Erythroblast (primary cell): ENCODE results near the gene PDCD4.
"Not testable (repeated sequence)": the region's sequence is repeated elsewhere in the genome, so short reads cannot be mapped to it uniquely, and the experiment has no call there.

ENCODE experiments used
- DNase-seq, 2 experiments: peaks; one replicate each; lab custom pipeline; 2025; lab: John Stamatoyannopoulos, UW
- GATA1 ChIP-seq: IDR thresholded peaks from 2 replicates; pipeline ENCODE4 v1.6.1; 2011; ENCODE audit warnings: low read depth, mild to moderate bottlenecking, control low read depth, low read length, moderate library complexity
- POLR2A ChIP-seq: IDR thresholded peaks from 2 replicates; pipeline ENCODE4 v1.6.1; 2011; ENCODE audit warnings: mild to moderate bottlenecking, low read length

PDCD4 gene

DNA sequence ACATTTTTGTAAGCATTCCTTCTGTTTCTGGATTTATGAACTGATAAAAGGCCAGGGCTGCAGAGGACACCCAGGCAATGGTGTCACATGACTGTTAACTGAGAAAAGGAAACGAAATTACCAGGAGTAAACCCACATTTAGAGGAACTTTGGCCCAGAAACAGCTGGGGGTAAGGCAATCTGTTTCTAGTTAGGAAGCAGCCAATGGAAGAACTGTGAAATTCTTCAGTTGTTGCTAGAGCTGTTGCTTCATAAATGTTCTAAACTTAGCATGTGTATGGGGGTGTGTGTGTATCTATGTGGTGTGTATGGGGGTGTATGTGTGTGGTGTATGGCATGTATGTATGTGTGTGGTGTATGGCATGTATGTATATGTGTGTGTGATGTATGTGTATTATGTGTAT is 11.8 kb upstream of the PDCD4 start:
- DNase-seq, result peak; percentile 42 to 47
- TF ChIP-seq POLR2A (no peak), GATA1 (no peak)

- peak in 1 of 2 experiments; percentile 37 for DNase-seq
- TF ChIP-seq POLR2A (no peak), GATA1 (no peak)
Measured at GRCh38 chr10:110860576-110861241, 11.0 kb upstream of the PDCD4 start.

GRCh38 chr10:110861476-110861875 is 10.3 kb upstream of the PDCD4 start:
- DNase-seq, result no peak
- no peak for TF ChIP-seq POLR2A
- no peak for TF ChIP-seq GATA1

- TF ChIP-seq GATA1, result no peak
- TF ChIP-seq POLR2A, result no peak
- no peak for DNase-seq
Measured at GRCh38 chr10:110861930-110862649, 9.6 kb upstream of the PDCD4 start.

- TF ChIP-seq POLR2A (no peak), GATA1 (no peak)
- DNase-seq, result no peak
Measured at GRCh38 chr10:110862961-110863360, 8.8 kb upstream of the PDCD4 start.

- no peak for DNase-seq
- TF ChIP-seq GATA1, result no peak
- no peak for TF ChIP-seq POLR2A
Measured at GRCh38 chr10:110863361-110863760, 8.4 kb upstream of the PDCD4 start.

DNA sequence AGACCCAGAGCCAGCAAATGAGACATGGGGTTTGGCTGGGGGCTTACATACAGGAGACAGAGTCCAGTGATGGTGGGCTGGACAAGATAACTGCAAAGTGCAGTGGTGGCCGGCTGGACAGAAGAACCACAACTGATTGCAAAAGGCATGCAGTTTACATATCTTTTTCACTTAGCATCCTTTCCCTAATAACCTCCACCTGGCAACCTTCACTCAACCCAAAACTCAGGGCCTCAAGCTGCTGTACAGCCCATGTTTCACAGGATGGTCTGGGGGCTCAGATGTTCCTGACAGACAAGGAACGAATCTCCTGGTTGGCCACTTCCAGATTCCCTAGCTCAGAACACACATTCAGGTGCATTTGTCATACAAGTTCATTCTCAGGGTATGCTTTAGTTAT is 7.8 kb upstream of the PDCD4 start:
- TF ChIP-seq GATA1 (no peak), POLR2A (no peak)
- no peak for DNase-seq

- DNase-seq, result peak; percentile 62 to 67
- no peak for TF ChIP-seq GATA1
- TF ChIP-seq POLR2A, result no peak
Measured at GRCh38 chr10:110864662-110865140, 7.0 kb upstream of the PDCD4 start.

DNA sequence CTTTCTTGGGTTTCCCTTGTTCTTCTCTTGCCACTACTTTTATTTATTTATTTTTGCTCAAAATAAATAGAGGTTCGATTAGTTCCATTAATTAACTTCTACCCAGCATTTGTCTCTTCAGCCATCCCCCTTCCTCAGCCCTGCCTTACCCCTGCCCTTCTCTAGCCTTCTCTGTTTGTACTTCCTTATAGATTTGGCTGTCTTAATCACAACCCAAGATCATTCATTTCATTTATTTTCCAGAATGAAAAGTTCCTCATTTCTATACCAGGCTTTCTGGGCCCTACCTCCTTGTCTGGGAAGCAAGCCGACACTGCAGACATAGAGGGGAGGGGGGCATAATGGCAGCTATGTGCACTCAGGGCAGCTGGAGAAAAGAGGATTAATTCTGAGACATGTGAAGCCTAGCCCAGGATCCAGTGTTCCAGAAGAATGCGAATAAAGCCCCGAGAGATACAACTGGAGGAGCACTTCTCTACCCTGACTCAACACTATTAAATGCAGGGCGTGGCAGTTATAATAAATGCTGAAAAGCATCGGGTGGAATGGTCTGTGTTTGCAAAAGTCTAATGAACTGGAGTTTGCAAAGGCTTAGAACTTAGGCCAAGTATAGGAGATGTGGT is 6.4 kb upstream of the PDCD4 start:
- no peak for TF ChIP-seq POLR2A
- TF ChIP-seq GATA1, result no peak
- peak; percentile 32 to 45 for DNase-seq

- no peak for TF ChIP-seq GATA1
- TF ChIP-seq POLR2A, result no peak
- DNase-seq, result no peak
Measured at GRCh38 chr10:110865809-110866482, 5.8 kb upstream of the PDCD4 start.

- not testable (repeated sequence) for DNase-seq
Measured at GRCh38 chr10:110867011-110867806, 4.5 kb upstream of the PDCD4 start.

GRCh38 chr10:110867807-110868465 is 3.8 kb upstream of the PDCD4 start:
- no peak for DNase-seq
- TF ChIP-seq POLR2A (no peak), GATA1 (no peak)
